ENCODE measurements around the gene MTHFSD. TPM values are rescaled to one million over a fixed set of nuclear protein-coding genes. Genes with fewer than 3 reads are reported as not detected.

The MTHFSD gene
- total RNA-seq, 2 donors from 2014 or later = 7.8 to 8.3 TPM

DNA sequence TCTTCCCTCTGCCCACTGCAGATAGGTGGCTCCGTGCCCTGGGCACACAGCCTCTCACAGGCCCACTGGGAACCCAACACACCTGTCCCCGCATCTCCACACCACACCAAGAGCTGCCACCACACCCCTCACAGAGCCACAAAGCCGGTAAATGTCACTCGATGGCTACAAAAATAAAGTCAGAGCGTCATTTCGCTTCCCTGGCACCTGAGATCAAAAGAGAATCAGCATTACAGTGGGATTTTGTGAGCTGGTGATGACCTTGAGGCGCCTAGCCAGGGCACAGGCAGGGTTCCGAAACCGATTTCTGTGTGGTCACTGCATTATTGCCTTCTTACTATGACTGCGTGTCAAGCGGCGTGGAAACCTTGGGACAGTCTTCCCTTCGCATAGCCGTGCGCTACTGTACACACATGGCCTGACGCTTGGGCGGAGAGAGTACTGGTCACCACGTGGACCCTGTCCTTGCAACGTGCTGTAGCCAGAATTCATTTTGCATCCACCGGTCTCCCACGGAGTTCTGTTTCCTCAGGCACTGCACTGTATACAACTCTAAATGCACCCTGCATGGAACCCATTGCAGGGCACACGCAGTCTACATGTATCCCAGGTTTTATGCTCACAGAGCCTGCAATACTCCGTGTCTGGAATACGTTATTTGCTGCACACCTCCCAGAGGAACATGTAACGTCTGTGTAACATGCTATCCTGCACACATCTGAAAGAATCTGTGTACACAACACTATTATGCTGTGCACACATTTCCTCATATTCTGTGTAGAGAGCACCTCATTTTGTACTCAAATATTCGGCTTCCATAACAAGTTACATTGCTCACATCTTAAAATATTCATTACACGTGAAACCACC, 50.5 kb downstream of the MTHFSD start:
- H3K4me1 ChIP-seq = peaks cover 0 to 34% of the 10 kb centered on the region in 2 donors
- no peaks in the 10 kb centered on the region for H3K9me3 ChIP-seq
- H3K36me3 ChIP-seq = no peaks in the 10 kb centered on the region
- peaks cover 50 to 68% of the 10 kb centered on the region in 2 donors for H3K27me3 ChIP-seq
- no peak for DNase-seq (ENCODE audit: low spot score)
- H3K4me3 ChIP-seq = no peak overlapping the region
- no peak overlapping the region for H3K27ac ChIP-seq
- TF ChIP-seq, protein P1, sequence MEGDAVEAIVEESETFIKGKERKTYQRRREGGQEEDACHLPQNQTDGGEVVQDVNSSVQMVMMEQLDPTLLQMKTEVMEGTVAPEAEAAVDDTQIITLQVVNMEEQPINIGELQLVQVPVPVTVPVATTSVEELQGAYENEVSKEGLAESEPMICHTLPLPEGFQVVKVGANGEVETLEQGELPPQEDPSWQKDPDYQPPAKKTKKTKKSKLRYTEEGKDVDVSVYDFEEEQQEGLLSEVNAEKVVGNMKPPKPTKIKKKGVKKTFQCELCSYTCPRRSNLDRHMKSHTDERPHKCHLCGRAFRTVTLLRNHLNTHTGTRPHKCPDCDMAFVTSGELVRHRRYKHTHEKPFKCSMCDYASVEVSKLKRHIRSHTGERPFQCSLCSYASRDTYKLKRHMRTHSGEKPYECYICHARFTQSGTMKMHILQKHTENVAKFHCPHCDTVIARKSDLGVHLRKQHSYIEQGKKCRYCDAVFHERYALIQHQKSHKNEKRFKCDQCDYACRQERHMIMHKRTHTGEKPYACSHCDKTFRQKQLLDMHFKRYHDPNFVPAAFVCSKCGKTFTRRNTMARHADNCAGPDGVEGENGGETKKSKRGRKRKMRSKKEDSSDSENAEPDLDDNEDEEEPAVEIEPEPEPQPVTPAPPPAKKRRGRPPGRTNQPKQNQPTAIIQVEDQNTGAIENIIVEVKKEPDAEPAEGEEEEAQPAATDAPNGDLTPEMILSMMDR (IDR thresholded peaks at IDR 0.05) = no peak

DNA sequence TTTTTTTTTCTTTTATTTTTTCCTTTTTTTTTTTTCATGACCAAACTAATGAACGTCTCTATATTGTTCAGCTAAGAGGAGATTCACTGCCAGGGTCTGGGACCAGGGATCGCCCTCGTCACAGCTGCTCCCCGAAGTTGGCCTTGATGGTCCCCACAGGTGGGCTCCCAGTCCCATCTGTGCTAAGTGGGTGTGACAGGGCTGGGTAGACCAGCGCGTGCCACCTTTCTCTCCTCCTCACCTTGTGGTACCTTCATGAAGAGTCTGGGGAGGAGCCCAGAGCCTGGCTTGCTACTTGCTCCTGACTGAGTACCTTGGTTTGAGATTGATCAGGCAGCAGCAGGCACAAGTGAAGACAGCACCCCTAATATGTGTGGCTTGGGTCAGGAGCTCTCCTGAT, 51.2 kb downstream of the MTHFSD start:
- TF ChIP-seq, protein P1 (IDR thresholded peaks at IDR 0.05) = no peak
- Histone ChIP-seq H3K27ac (no peak overlapping the region), H3K27me3 (peaks cover 57 to 74% of the 10 kb centered on the region in 2 donors), H3K4me1 (peaks cover 0 to 30% of the 10 kb centered on the region in 2 donors), H3K9me3 (no peaks in the 10 kb centered on the region), H3K36me3 (no peaks in the 10 kb centered on the region), H3K4me3 (no peak overlapping the region)
- no peak for DNase-seq (ENCODE audit: low spot score)

DNA sequence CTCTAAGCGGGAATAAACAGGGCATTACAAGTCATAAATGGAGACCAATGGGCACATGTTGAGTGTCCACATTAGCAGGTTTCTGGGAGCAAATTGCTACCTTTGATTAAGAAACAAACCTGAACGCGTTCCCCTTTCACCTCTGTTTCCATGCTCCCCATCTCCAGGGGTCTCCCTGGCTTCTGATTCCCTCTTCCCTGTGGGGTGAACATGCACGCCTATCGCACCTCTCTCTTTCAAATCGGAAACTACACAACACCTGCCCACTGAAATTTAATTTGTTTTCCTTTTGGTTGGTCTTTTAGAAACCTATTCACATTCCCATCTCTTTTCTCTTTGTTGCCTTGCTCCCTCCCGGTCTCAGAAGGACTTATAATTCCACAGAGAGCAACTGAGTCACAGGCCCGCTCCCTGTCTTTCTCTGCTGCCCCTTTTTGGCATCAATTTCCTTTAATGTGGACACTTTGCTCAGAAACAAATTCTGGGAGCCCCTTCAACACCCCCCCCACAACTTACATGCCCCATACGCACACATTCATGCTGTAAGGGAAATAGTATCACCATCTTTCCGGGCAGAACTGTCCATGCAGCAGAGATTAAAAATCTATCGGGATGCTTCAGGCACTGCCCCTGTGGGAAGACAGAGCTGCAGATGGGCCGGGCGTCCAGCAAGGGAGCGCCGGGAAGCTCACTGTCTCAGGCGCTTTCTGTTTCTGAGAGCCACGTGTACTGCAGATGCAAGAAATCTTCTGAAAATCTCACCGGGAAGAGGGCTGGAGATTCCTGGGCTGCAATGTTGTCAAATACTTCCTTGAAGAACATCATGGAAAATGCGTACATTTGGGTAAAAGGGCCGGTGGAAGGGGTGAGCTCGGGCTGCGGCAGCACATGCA, 51.9 kb downstream of the MTHFSD start:
- H3K27me3 ChIP-seq = peaks cover 57 to 74% of the 10 kb centered on the region in 2 donors
- no peak for DNase-seq (ENCODE audit: low spot score)
- H3K27ac ChIP-seq = no peak overlapping the region
- H3K4me3 ChIP-seq = no peak overlapping the region
- TF ChIP-seq, protein P1 (IDR thresholded peaks at IDR 0.05) = no peak
- H3K4me1 ChIP-seq = peaks cover 0 to 30% of the 10 kb centered on the region in 2 donors
- no peaks in the 10 kb centered on the region for H3K9me3 ChIP-seq
- H3K36me3 ChIP-seq = no peaks in the 10 kb centered on the region

DNA sequence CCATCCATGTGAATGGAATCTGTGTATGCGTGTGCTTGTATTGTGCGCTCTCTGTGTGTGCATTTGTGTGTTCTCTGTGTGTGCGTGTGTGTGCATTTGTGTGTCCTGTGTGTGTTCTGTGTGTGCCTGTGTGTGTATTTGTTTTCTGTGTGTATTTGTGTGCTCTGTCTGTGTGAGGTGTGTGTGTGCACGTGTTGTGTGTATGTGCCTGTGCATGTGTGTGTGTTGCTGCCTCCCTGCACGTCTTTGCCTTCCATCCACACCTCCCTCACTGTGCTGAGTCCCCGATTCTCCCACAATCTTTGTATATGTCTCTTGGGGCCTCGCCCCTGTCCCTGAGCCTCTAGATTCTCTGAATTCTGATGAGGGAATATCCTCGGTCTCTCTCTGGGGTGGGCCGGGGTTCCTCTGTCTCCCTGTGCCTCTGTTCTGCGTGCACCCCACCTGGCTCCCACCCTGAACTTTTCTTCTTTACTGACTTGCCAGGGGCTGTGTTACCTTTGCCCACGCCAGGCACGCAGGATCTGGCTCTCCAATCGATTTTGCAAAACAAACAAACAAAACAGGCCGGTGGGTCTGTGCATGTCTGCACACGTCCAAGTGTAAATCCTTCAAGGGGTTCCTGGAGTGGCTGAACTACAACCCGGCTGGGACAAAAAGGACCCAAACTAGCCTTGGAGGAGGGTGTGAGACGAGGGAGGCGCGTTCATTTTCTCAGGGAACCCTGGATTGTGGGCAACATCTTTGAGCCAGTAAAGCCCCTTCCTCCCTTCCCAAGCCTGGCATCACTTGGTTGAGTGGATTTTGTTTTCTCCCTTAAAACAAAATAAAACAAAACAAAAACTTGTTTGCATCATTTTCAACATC, 52.8 kb downstream of the MTHFSD start:
- no peak overlapping the region for H3K27ac ChIP-seq
- H3K27me3 ChIP-seq = peaks cover 58 to 74% of the 10 kb centered on the region in 2 donors
- H3K36me3 ChIP-seq = no peaks in the 10 kb centered on the region
- no peak overlapping the region for H3K4me3 ChIP-seq
- peaks cover 0 to 33% of the 10 kb centered on the region in 2 donors for H3K4me1 ChIP-seq
- TF ChIP-seq, protein P1 (IDR thresholded peaks at IDR 0.05) = no peak
- no peaks in the 10 kb centered on the region for H3K9me3 ChIP-seq
- no peak for DNase-seq (ENCODE audit: low spot score)
